HEK293 (cell line): ENCODE data around the gene CDH26.
A peak's percentile ranks its signal among the peaks of the same experiment; 100 is the strongest.

Experiments used
- CTCF ChIA-PET: fragments of 350-600 bp; formaldehyde crosslinking; extraction: SDS; loops from one replicate; lab custom pipeline; 2021; ENCODE audit warnings: antibody characterized with exemption; lab: Yijun Ruan, JAX
- POLR2A ChIA-PET: fragments of 300-600 bp; formaldehyde crosslinking; extraction: SDS; loops from one replicate; lab custom pipeline; 2020; ENCODE audit warnings: antibody characterized with exemption, inconsistent platforms; lab: Yijun Ruan, JAX
- H3K27ac ChIP-seq: fragments of 200-500 bp; sonication (Bioruptor generic); 2 replicates; pipeline ENCODE4 v1.5.1; 2014; ENCODE audit warnings: low read depth, low read length, control low read depth, inconsistent platforms; ENCODE audit errors: extremely low read depth
- H3K36me3 ChIP-seq, 2 experiments: fragments of 200-500 bp in 1 of 2; sonication (Bioruptor generic) in 1 of 2; 1 replicate in 1 of 2; 2 replicates in 1 of 2; pipeline ENCODE4 v1.5.1; 2014 to 2017; ENCODE audit warnings: inconsistent platforms in 2 of 2, low read length in 2 of 2; ENCODE audit not compliant: control insufficient read depth in 2 of 2, insufficient read depth in 1 of 2
- H3K4me1 ChIP-seq: fragments of 200-500 bp; sonication (Bioruptor generic); 2 replicates; pipeline ENCODE4 v1.5.1; 2014; ENCODE audit warnings: mild to moderate bottlenecking, low read length, inconsistent platforms; ENCODE audit not compliant: control insufficient read depth, insufficient read depth
- H3K4me3 ChIP-seq: 2 replicates; pipeline ENCODE4 v1.5.1; 2011; ENCODE audit warnings: low read depth, mild to moderate bottlenecking, control low read depth, low read length, moderate library complexity
- H3K9me3 ChIP-seq: fragments of 200-500 bp; sonication (Bioruptor generic); 2 replicates; pipeline ENCODE4 v1.5.1; 2014; ENCODE audit warnings: low read depth, low read length, inconsistent platforms; ENCODE audit not compliant: control insufficient read depth, insufficient read depth
- GFI1B ChIP-seq: fragments of 450-650 bp; formaldehyde crosslinking; IDR thresholded peaks from 2 replicates; pipeline ENCODE4 v1.5.1; 2016; ENCODE audit warnings: missing biosample characterization, missing genetic modification characterization
- GLI4 ChIP-seq: fragments of 450-650 bp; formaldehyde crosslinking; IDR thresholded peaks from 2 replicates; pipeline ENCODE4 v1.5.1; 2016; ENCODE audit warnings: missing biosample characterization, missing genetic modification characterization
- OSR2 ChIP-seq: fragments of 450-650 bp; formaldehyde crosslinking; IDR thresholded peaks from 2 replicates; pipeline ENCODE4 v1.5.1; 2016; ENCODE audit warnings: missing biosample characterization, missing genetic modification characterization
- TCF7L2 ChIP-seq: IDR thresholded peaks from 2 replicates; pipeline ENCODE4 v1.6.1; 2011; ENCODE audit warnings: low read depth, mild to moderate bottlenecking, inconsistent platforms, low read length, moderate library complexity, borderline replicate concordance
- TRIM28 ChIP-seq: IDR thresholded peaks from 2 replicates; pipeline ENCODE4 v1.6.1; 2011; ENCODE audit warnings: low read length, control low read depth, borderline replicate concordance
- ZBTB21 ChIP-seq: fragments of 450-650 bp; formaldehyde crosslinking; IDR thresholded peaks from 2 replicates; pipeline ENCODE4 v1.5.1; 2017; ENCODE audit warnings: missing biosample characterization, missing genetic modification characterization
- ZFP37 ChIP-seq: fragments of 450-650 bp; formaldehyde crosslinking; IDR thresholded peaks from 2 replicates; pipeline ENCODE4 v1.5.1; 2016; ENCODE audit warnings: missing biosample characterization, missing genetic modification characterization
- ZNF10 ChIP-seq: fragments of 450-650 bp; formaldehyde crosslinking; IDR thresholded peaks from 2 replicates; pipeline ENCODE4 v1.5.1; 2017; ENCODE audit warnings: missing biosample characterization, missing genetic modification characterization
- ZNF214 ChIP-seq: fragments of 450-650 bp; formaldehyde crosslinking; IDR thresholded peaks from 2 replicates; pipeline ENCODE4 v1.5.1; 2017; ENCODE audit warnings: missing biosample characterization, mild to moderate bottlenecking, missing genetic modification characterization, borderline replicate concordance
- ZNF274 ChIP-seq, 2 experiments: fragments of 200-500 bp in 1 of 2; fragments of 450-650 bp in 1 of 2; sonication (Bioruptor generic) in 1 of 2; formaldehyde crosslinking in 1 of 2; IDR thresholded peaks; 2 replicates each; pipeline versions ENCODE4 v1.5.1 to v1.6.1; 2014 to 2016; ENCODE audit warnings: borderline replicate concordance in 1 of 2, inconsistent platforms in 1 of 2, low read length in 1 of 2, missing biosample characterization in 1 of 2, missing genetic modification characterization in 1 of 2
- ZNF48 ChIP-seq: fragments of 450-650 bp; formaldehyde crosslinking; IDR thresholded peaks from 2 replicates; pipeline ENCODE4 v1.5.1; 2016; ENCODE audit warnings: missing biosample characterization, missing genetic modification characterization
- ZNF585B ChIP-seq: fragments of 450-650 bp; formaldehyde crosslinking; IDR thresholded peaks from 2 replicates; pipeline ENCODE4 v1.5.1; 2016; ENCODE audit warnings: missing biosample characterization, missing genetic modification characterization
- ZNF660 ChIP-seq: fragments of 450-650 bp; IDR thresholded peaks from 2 replicates; pipeline ENCODE4 v1.5.1; 2018; ENCODE audit warnings: missing biosample characterization, mild to moderate bottlenecking, missing genetic modification characterization
- ZNF701 ChIP-seq: fragments of 450-650 bp; formaldehyde crosslinking; IDR thresholded peaks from 2 replicates; pipeline ENCODE4 v1.5.1; 2016; ENCODE audit warnings: missing biosample characterization, missing genetic modification characterization
- ZNF830 ChIP-seq: fragments of 450-650 bp; IDR thresholded peaks from 2 replicates; pipeline ENCODE4 v1.5.0; 2018; ENCODE audit warnings: missing biosample characterization, missing genetic modification characterization, low read depth, mild to moderate bottlenecking, moderate library complexity
- TF ChIP-seq, protein P1 (sequence below): fragments of 450-650 bp; formaldehyde crosslinking; IDR thresholded peaks from 2 replicates; pipeline ENCODE4 v1.5.1; 2017; ENCODE audit warnings: missing biosample characterization, missing genetic modification characterization
- TF ChIP-seq, protein P2 (sequence below): fragments of 450-650 bp; formaldehyde crosslinking; IDR thresholded peaks from 2 replicates; pipeline ENCODE4 v1.5.1; 2016; ENCODE audit warnings: missing biosample characterization, missing genetic modification characterization
- TF ChIP-seq, protein P3 (sequence below): fragments of 450-650 bp; formaldehyde crosslinking; IDR thresholded peaks from 2 replicates; pipeline ENCODE4 v1.5.1; 2016; ENCODE audit warnings: missing biosample characterization, missing genetic modification characterization
- TF ChIP-seq, protein P4 (sequence below): fragments of 450-650 bp; formaldehyde crosslinking; IDR thresholded peaks from 2 replicates; pipeline ENCODE4 v1.5.1; 2016; ENCODE audit warnings: missing biosample characterization, missing genetic modification characterization, low read depth

The CDH26 gene

DNA sequence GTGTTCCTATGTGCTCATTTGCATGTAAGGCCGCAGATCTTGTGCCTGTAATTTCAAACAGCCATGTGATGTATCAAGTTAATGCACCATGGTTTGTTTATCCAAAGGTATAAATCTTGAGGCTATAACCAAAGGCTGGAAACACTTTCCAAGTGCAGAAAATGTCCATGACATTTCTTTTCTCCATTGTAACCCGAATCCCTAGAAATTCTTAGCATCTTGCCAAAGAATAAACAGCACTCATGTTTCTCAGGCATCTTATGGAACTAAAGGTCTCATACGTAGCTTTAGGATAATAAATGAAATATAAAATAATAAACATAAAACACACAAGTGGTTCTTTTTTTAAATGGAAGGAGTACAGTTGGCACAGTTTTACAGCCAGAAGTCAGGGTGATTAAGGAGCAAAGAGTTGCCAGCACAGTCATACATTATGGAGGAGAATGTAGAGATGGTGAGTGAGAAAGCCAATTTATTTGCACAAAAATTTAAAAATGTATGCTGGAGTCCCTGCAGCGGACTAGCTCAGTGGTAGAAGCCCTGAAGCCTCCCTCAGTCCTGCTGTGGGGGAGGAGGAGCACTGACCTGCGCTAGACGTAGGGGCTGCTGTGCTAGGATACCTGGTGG is 18.0 kb downstream of the CDH26 start:
- Histone ChIP-seq H3K9me3 (no peaks in the 10 kb centered on the region), H3K4me1 (no peaks in the 10 kb centered on the region)
- POLR2A ChIA-PET: no interaction called here
- TF ChIP-seq OSR2: no peak
- TF ChIP-seq, protein P1, sequence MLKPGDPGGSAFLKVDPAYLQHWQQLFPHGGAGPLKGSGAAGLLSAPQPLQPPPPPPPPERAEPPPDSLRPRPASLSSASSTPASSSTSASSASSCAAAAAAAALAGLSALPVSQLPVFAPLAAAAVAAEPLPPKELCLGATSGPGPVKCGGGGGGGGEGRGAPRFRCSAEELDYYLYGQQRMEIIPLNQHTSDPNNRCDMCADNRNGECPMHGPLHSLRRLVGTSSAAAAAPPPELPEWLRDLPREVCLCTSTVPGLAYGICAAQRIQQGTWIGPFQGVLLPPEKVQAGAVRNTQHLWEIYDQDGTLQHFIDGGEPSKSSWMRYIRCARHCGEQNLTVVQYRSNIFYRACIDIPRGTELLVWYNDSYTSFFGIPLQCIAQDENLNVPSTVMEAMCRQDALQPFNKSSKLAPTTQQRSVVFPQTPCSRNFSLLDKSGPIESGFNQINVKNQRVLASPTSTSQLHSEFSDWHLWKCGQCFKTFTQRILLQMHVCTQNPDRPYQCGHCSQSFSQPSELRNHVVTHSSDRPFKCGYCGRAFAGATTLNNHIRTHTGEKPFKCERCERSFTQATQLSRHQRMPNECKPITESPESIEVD (tag by site-specific recombination): peak; percentile 43; the same call in 1 of the 2 replicates
- TF ChIP-seq, all 188 proteins: peak for 1
- H3K27ac ChIP-seq: no peak overlapping the region
- no peaks in the 10 kb centered on the region for H3K36me3 ChIP-seq
- CTCF ChIA-PET: interaction anchor here (1.3 kb wide), 1 partner anchor 21 kb away, joined by 4 read pairs; no protein-coding TSS in a partner anchor
- H3K4me3 ChIP-seq: no peak overlapping the region

DNA sequence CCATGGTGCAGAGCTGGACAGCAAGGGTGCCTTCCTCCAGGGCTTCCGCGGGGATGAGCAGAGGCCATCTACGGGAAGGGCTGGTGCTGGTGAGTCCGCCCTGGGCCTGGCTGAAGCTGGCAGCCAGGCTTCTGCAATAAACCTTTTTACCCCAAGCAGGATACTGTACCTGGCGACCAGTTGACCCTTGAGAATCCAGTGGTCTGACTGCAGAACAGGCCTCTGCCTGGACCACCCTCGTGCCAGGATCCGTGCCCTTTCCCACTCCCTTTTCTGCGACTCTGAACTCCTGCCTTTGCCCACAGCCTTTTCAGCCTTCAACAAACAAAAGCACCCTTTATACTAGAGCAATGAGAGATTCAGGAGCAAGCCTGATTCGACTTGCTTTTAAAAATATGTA is 18.9 kb downstream of the CDH26 start:
- Histone ChIP-seq H3K9me3 (no peaks in the 10 kb centered on the region), H3K27ac (no peak overlapping the region), H3K36me3 (no peaks in the 10 kb centered on the region), H3K4me3 (no peak overlapping the region), H3K4me1 (no peaks in the 10 kb centered on the region)
- CTCF ChIA-PET: interaction anchor here (0.5 kb wide), 1 partner anchor 404 kb away, joined by 3 read pairs; no protein-coding TSS in a partner anchor
- POLR2A ChIA-PET: no interaction called here
- TF ChIP-seq, protein P2, sequence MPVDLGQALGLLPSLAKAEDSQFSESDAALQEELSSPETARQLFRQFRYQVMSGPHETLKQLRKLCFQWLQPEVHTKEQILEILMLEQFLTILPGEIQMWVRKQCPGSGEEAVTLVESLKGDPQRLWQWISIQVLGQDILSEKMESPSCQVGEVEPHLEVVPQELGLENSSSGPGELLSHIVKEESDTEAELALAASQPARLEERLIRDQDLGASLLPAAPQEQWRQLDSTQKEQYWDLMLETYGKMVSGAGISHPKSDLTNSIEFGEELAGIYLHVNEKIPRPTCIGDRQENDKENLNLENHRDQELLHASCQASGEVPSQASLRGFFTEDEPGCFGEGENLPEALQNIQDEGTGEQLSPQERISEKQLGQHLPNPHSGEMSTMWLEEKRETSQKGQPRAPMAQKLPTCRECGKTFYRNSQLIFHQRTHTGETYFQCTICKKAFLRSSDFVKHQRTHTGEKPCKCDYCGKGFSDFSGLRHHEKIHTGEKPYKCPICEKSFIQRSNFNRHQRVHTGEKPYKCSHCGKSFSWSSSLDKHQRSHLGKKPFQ (tag by site-specific recombination): no peak
- TF ChIP-seq GLI4 (tag by site-specific recombination): no peak
- TF ChIP-seq ZNF701 (tag by site-specific recombination): no peak
- no peak for TF ChIP-seq GFI1B (tag by site-specific recombination)
- no peak for TF ChIP-seq TCF7L2
- no peak for TF ChIP-seq ZNF830 (tag by site-specific recombination)
- no peak for TF ChIP-seq TRIM28
- TF ChIP-seq ZNF274 (IDR thresholded peaks at IDR 0.05; ENCODE audit: low read length): no peak
- no peak for TF ChIP-seq ZNF274 (tag by site-specific recombination; IDR thresholded peaks at IDR 0.05; ENCODE audit: borderline replicate concordance)
- no peak for TF ChIP-seq ZNF10
- TF ChIP-seq, protein P3, sequence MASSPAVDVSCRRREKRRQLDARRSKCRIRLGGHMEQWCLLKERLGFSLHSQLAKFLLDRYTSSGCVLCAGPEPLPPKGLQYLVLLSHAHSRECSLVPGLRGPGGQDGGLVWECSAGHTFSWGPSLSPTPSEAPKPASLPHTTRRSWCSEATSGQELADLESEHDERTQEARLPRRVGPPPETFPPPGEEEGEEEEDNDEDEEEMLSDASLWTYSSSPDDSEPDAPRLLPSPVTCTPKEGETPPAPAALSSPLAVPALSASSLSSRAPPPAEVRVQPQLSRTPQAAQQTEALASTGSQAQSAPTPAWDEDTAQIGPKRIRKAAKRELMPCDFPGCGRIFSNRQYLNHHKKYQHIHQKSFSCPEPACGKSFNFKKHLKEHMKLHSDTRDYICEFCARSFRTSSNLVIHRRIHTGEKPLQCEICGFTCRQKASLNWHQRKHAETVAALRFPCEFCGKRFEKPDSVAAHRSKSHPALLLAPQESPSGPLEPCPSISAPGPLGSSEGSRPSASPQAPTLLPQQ (tag by site-specific recombination): no peak
- TF ChIP-seq, protein P4, sequence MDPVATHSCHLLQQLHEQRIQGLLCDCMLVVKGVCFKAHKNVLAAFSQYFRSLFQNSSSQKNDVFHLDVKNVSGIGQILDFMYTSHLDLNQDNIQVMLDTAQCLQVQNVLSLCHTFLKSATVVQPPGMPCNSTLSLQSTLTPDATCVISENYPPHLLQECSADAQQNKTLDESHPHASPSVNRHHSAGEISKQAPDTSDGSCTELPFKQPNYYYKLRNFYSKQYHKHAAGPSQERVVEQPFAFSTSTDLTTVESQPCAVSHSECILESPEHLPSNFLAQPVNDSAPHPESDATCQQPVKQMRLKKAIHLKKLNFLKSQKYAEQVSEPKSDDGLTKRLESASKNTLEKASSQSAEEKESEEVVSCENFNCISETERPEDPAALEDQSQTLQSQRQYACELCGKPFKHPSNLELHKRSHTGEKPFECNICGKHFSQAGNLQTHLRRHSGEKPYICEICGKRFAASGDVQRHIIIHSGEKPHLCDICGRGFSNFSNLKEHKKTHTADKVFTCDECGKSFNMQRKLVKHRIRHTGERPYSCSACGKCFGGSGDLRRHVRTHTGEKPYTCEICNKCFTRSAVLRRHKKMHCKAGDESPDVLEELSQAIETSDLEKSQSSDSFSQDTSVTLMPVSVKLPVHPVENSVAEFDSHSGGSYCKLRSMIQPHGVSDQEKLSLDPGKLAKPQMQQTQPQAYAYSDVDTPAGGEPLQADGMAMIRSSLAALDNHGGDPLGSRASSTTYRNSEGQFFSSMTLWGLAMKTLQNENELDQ: no peak
- TF ChIP-seq ZFP37 (tag by site-specific recombination): no peak
- TF ChIP-seq ZNF660 (tag by site-specific recombination): no peak
- TF ChIP-seq ZNF585B (tag by site-specific recombination): no peak
- TF ChIP-seq ZNF48 (tag by site-specific recombination): no peak
- TF ChIP-seq ZNF214: no peak
- no peak for TF ChIP-seq ZBTB21 (tag by site-specific recombination)
